ENCODE data around the gene GDAP1L1. TPM values are rescaled to one million over a fixed set of nuclear protein-coding genes. Genes with fewer than 3 reads are reported as not detected.
"Not testable (repeated sequence)": the region's sequence is repeated elsewhere in the genome, so short reads cannot be mapped to it uniquely, and the experiment has no call there.

Gene GDAP1L1
- total RNA-seq, 1 donor = not detected

- TF ChIP-seq, protein P1, sequence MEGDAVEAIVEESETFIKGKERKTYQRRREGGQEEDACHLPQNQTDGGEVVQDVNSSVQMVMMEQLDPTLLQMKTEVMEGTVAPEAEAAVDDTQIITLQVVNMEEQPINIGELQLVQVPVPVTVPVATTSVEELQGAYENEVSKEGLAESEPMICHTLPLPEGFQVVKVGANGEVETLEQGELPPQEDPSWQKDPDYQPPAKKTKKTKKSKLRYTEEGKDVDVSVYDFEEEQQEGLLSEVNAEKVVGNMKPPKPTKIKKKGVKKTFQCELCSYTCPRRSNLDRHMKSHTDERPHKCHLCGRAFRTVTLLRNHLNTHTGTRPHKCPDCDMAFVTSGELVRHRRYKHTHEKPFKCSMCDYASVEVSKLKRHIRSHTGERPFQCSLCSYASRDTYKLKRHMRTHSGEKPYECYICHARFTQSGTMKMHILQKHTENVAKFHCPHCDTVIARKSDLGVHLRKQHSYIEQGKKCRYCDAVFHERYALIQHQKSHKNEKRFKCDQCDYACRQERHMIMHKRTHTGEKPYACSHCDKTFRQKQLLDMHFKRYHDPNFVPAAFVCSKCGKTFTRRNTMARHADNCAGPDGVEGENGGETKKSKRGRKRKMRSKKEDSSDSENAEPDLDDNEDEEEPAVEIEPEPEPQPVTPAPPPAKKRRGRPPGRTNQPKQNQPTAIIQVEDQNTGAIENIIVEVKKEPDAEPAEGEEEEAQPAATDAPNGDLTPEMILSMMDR (IDR thresholded peaks at IDR 0.05; ENCODE audit: insufficient read depth, low read depth, low read length) = no peak
- no peak for DNase-seq (ENCODE audit: low read depth)
- no peak overlapping the region for H3K4me3 ChIP-seq (ENCODE audit: low read depth, low read length)
Measured at GRCh38 chr20:44297721-44298120, 50.6 kb downstream of the GDAP1L1 start.

DNA sequence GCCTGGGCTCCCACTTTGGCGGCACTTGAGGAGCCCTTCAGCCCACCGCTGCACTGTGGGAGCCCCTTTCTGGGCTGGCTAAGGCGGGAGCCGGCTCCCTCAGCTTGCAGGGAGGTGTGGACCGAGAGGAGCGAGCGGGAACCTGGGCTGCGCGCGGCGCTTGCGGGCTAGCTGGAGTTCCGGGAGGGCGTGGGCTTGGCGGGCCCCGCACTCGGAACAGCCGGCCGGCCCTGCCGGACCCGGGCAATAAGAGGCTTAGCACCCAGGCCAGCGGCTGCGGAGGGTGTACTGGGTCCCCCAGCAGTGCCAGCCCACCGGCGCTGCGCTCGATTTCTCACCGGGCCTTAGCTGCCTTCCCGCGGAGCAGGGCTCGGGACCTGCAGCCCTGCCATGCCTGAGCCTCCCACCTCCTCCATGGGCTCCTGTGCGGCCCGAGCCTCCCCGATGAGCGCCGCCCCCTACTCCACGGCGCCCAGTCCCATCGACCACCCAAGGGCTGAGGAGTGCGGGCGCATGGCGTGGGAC lies 52.0 kb downstream of the GDAP1L1 start:
- DNase-seq (ENCODE audit: low read depth); H3K4me3 ChIP-seq (ENCODE audit: low read depth, low read length): not testable (repeated sequence)

DNA sequence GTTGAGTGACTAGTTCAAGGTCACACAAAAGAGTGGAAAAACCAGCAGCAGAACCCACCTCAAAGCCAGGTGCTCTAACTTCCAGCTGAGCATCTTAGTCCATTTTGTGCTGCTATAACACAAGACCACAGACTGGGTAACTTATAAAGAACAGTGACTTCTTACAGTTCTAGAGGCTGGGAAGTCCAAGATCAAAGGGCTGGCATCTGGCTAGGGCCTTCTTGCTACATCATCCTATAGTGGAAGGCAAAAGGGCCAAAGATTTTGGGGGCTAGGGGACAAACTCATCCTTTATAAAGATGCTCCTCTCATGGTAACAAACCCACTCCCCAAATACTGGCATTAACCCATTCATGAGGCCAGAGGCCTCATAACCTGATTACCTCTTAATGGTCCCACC lies 54.2 kb downstream of the GDAP1L1 start:
- H3K4me3 ChIP-seq (ENCODE audit: low read depth, low read length) = no peak overlapping the region
- TF ChIP-seq, protein P1 (IDR thresholded peaks at IDR 0.05; ENCODE audit: insufficient read depth, low read depth, low read length) = no peak

GRCh38 chr20:44302026-44302669 lies 55.0 kb downstream of the GDAP1L1 start:
- TF ChIP-seq, protein P1 (IDR thresholded peaks at IDR 0.05; ENCODE audit: insufficient read depth, low read depth, low read length) = no peak
- H3K4me3 ChIP-seq (ENCODE audit: low read depth, low read length) = no peak overlapping the region
- no peak for DNase-seq (ENCODE audit: low read depth)

More for the DNA sequence above, 54.2 kb downstream of the GDAP1L1 start:
- no peak for DNase-seq (ENCODE audit: low read depth)

DNA sequence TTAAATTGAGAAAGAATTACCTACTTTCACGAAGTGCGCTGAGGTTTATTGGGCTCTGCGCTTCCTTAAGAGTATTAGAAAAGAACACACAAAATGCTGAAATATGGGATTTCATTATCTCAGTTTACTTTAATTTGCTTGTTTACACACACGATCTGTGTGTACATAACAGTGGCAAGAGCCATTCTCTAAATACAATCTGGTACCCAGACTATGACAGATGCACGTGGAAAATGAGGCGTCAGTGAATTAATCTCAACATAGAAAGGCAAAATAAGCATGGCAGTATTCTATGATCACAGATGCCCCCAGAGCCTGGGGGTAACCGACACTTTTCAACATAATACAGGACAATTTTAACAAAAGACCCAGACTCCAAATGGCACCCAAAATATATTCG lies 55.6 kb downstream of the GDAP1L1 start:
- TF ChIP-seq, protein P1 (IDR thresholded peaks at IDR 0.05; ENCODE audit: insufficient read depth, low read depth, low read length) = no peak
- no peak overlapping the region for H3K4me3 ChIP-seq (ENCODE audit: low read depth, low read length)
- no peak for DNase-seq (ENCODE audit: low read depth)

- no peak for DNase-seq (ENCODE audit: low read depth)
- H3K4me3 ChIP-seq (ENCODE audit: low read depth, low read length) = no peak overlapping the region
- TF ChIP-seq, protein P1 (IDR thresholded peaks at IDR 0.05; ENCODE audit: insufficient read depth, low read depth, low read length) = no peak
Measured at GRCh38 chr20:44304383-44304782, 57.3 kb downstream of the GDAP1L1 start.

DNA sequence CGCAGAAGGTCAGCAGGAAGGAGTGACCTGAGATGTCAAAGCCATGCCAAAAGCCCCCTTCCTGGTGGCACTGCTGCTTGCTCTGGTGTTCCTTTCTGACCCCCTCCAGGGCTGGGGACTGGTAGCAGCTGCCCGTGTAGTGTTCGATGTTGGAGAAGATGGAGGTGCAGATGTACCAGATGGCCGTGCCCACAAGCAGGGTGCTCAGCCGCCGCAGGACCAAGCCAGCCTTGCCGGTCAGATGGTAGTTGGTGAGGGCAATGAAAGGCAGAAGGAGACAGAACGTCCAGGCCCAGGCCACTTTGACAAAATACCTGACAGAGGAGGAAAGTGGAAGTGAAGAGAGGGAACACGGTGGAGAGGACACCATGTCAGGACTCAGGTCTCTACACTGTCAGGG lies 59.8 kb downstream of the GDAP1L1 start:
- TF ChIP-seq, protein P1 (IDR thresholded peaks at IDR 0.05; ENCODE audit: insufficient read depth, low read depth, low read length) = no peak
- DNase-seq (ENCODE audit: low read depth) = no peak
- no peak overlapping the region for H3K4me3 ChIP-seq (ENCODE audit: low read depth, low read length)

Data from fibroblast of villous mesenchyme (primary cell).